ENCODE data around the gene ELP4.

ELP4 gene

DNA sequence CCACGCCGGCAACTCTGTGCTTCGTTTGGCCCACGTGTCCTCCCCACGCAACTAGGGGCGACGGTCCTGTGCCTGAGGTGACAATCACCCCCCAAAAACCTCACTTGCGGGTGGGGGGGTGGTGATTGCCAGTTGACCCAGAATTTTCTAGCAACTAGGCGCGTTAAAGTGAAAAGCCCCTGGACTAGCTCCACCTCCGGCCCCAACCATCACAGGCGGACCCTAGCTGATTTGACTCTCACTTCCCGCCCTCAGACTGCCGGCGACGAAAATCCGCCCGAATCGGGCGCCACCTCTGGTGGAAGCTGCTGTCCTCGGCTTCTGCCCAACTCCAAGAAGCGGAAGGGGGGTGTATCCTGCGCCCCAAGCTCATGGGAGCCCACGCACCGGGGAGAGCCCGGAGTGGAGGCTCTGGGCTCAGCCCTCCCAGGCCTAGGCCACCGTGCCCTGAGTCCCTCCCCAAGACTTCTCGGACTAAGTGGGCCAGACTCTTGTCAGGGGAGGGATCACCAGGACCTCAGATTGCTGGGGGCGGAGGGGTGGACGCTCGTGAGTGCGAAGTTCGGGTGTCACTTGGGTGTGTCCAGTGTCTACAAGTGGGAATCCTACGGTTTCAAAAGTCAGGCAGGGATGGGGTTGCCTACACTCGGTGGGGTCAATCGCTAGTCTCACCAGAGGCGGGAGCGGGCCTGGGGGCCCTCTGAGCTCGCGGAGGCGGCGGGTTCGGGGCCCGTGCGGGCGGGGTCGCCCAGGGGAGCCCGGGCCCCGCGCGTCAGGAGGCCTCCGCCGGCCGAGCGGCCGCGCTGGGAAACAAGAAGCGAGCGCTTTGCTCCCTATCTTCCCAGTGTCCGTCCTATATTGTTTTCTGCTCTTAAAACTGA lies 289.2 kb downstream of the ELP4 start:
- Histone ChIP-seq H3K9ac (no peak overlapping the region), H3K36me3 (ENCODE audit: insufficient read depth) (no peaks in the 10 kb centered on the region), H3K4me1 (ENCODE audit: low read depth, poor library complexity, severe bottlenecking) (no peaks in the 10 kb centered on the region), H3K79me2 (ENCODE audit: insufficient read depth, low read depth) (no peaks in the 10 kb centered on the region), H3K4me3 (IDR thresholded peaks at IDR 0.05; ENCODE audit: insufficient read depth, low read depth, low read length) (no peak overlapping the region), H3K27ac (no peak overlapping the region), H3K27me3 (ENCODE audit: insufficient read depth, low read depth) (no peaks in the 10 kb centered on the region), H2AFZ (ENCODE audit: low read depth) (no peak overlapping the region), H3K4me2 (no peak overlapping the region), H4K20me1 (ENCODE audit: insufficient read depth) (no peaks in the 10 kb centered on the region)
- TF ChIP-seq, protein P1, sequence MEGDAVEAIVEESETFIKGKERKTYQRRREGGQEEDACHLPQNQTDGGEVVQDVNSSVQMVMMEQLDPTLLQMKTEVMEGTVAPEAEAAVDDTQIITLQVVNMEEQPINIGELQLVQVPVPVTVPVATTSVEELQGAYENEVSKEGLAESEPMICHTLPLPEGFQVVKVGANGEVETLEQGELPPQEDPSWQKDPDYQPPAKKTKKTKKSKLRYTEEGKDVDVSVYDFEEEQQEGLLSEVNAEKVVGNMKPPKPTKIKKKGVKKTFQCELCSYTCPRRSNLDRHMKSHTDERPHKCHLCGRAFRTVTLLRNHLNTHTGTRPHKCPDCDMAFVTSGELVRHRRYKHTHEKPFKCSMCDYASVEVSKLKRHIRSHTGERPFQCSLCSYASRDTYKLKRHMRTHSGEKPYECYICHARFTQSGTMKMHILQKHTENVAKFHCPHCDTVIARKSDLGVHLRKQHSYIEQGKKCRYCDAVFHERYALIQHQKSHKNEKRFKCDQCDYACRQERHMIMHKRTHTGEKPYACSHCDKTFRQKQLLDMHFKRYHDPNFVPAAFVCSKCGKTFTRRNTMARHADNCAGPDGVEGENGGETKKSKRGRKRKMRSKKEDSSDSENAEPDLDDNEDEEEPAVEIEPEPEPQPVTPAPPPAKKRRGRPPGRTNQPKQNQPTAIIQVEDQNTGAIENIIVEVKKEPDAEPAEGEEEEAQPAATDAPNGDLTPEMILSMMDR (conservative IDR thresholded peaks at IDR 0.05; ENCODE audit: low read depth, low read length): no peak

DNA sequence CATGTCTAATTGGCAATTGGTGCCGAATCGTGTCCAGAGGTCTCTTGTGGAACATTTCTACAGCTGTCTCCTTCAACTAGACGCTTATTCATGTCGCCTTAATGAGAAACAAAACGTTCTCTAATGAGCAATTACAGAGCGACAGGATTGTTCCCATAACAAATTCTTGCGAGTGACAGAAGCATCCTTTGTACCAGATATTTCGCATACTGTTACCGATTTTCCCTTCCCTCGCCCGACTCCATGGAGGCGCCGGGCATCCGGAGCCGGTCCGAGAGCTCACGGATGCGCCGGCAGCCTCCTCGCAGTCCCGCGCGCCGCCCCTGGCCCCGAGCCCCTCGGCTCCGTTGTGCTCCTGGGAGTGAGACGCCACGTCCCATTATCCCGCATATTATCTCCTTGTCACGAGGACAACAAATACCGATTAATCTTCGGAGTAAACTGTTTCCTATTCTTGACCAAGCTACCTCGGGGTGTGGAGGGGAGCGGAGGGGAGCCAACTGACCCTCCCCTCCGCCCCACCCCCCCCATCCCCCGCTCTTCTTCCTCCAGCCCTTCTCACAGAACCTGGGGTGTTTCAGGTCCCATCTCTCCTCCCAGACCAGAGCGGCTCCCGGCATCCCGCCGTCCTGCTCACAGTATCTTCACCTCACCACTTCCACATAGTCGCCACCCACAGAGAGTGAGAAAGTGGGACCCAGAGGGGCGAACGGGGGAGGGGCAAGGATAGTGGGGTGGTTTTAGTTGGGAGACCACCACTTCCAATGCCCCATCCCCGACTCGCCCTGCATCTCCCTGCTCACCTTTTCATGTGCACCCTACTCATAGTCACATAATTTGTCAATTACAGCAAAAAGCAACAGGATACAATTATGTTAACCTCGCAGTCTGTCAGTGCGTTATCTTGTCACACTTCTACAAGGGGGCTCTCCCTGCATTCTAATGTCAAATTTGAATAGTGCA lies 290.1 kb downstream of the ELP4 start:
- Histone ChIP-seq H3K4me2 (no peak overlapping the region), H3K36me3 (ENCODE audit: insufficient read depth) (no peaks in the 10 kb centered on the region), H3K79me2 (ENCODE audit: insufficient read depth, low read depth) (no peaks in the 10 kb centered on the region), H3K9ac (no peak overlapping the region), H3K27ac (no peak overlapping the region), H3K4me1 (ENCODE audit: low read depth, poor library complexity, severe bottlenecking) (no peaks in the 10 kb centered on the region), H2AFZ (ENCODE audit: low read depth) (no peak overlapping the region), H4K20me1 (ENCODE audit: insufficient read depth) (no peaks in the 10 kb centered on the region), H3K4me3 (IDR thresholded peaks at IDR 0.05; ENCODE audit: insufficient read depth, low read depth, low read length) (no peak overlapping the region), H3K27me3 (ENCODE audit: insufficient read depth, low read depth) (no peaks in the 10 kb centered on the region)
- TF ChIP-seq, protein P1 (conservative IDR thresholded peaks at IDR 0.05; ENCODE audit: low read depth, low read length): no peak

DNA sequence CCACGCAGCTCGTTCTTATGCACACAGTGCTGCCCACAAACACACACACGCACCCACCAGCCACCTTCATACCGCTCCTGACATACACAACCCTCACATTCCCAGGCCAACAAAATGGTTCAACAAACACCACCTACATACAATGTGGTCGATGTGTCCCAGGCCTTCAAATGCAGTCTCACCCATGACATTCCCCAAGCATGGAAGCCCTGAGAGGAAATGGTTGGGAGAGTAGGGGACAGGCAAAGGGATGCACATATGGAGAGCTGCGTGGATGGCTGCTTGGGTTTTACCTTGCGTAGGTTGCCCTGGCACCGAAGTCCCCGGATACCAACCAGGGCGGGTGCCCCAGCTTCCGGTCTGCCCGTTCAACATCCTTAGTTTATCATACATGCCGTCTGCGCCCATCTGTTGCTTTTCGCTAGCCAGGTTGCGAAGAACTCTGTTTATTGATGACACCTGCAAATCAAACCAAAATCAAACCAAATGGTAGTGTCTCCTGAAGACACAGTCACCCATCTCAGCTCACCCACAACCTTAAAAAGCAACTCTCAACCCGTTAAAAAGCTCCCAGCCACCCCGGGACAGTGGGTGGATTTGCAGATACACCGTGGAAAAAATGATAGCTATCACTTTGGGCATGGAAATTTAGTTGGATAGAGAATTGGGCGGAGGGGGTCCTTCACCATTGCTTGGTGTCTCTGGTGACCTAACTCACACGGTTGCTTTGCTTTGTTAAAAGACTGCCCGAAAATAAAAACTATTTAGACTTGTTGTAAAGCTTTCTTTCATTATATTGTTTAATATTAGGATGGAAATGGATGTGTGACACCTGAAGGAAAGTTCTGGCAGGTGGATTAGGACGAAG lies 291.1 kb downstream of the ELP4 start:
- no peaks in the 10 kb centered on the region for H3K27me3 ChIP-seq (ENCODE audit: insufficient read depth, low read depth)
- TF ChIP-seq, protein P1 (conservative IDR thresholded peaks at IDR 0.05; ENCODE audit: low read depth, low read length): no peak
- no peak overlapping the region for H3K4me3 ChIP-seq (IDR thresholded peaks at IDR 0.05; ENCODE audit: insufficient read depth, low read depth, low read length)
- H4K20me1 ChIP-seq (ENCODE audit: insufficient read depth): no peaks in the 10 kb centered on the region
- H3K4me1 ChIP-seq (ENCODE audit: low read depth, poor library complexity, severe bottlenecking): no peaks in the 10 kb centered on the region
- H3K36me3 ChIP-seq (ENCODE audit: insufficient read depth): no peaks in the 10 kb centered on the region
- H3K79me2 ChIP-seq (ENCODE audit: insufficient read depth, low read depth): no peaks in the 10 kb centered on the region
- no peak overlapping the region for H3K27ac ChIP-seq
- no peak overlapping the region for H3K9ac ChIP-seq
- H3K4me2 ChIP-seq: no peak overlapping the region
- H2AFZ ChIP-seq (ENCODE audit: low read depth): no peak overlapping the region

DNA sequence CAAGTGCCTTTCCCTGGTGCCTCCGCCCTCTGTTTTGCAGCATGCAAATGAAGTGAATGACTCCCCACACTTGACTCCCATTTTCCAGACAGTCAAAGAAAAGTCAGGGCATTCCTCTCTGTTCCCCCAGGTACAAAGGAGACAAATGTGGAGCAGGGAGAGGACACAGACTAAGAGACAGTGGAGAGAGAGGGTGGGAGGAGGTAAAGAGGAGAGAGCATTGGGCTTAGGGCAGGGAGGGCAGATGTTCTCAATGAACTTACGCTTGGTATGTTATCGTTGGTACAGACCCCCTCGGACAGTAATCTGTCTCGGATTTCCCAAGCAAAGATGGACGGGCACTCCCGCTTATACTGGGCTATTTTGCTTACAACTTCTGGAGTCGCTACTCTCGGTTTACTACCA lies 291.7 kb downstream of the ELP4 start:
- Histone ChIP-seq H3K9ac (no peak overlapping the region), H3K27me3 (ENCODE audit: insufficient read depth, low read depth) (no peaks in the 10 kb centered on the region), H3K27ac (no peak overlapping the region), H3K36me3 (ENCODE audit: insufficient read depth) (no peaks in the 10 kb centered on the region), H3K4me1 (ENCODE audit: low read depth, poor library complexity, severe bottlenecking) (no peaks in the 10 kb centered on the region), H3K4me3 (IDR thresholded peaks at IDR 0.05; ENCODE audit: insufficient read depth, low read depth, low read length) (no peak overlapping the region), H4K20me1 (ENCODE audit: insufficient read depth) (no peaks in the 10 kb centered on the region), H3K79me2 (ENCODE audit: insufficient read depth, low read depth) (no peaks in the 10 kb centered on the region), H3K4me2 (no peak overlapping the region), H2AFZ (ENCODE audit: low read depth) (no peak overlapping the region)
- TF ChIP-seq, protein P1 (conservative IDR thresholded peaks at IDR 0.05; ENCODE audit: low read depth, low read length): no peak

Measured in KMS-11 (cell line).